ENCODE data around the gene ANAPC7. TPM values are rescaled to one million over a fixed set of nuclear protein-coding genes. Genes with fewer than 3 reads are reported as not detected.
A peak's percentile ranks its signal among the peaks of the same experiment; 100 is the strongest.

ANAPC7 gene
- total and polyA plus RNA-seq, 9 of the 15 experiments (the other 6 are each of a cell fraction or from before 2014, with no cell fraction given) = 46.7 to 158 (median 109) TPM

DNA sequence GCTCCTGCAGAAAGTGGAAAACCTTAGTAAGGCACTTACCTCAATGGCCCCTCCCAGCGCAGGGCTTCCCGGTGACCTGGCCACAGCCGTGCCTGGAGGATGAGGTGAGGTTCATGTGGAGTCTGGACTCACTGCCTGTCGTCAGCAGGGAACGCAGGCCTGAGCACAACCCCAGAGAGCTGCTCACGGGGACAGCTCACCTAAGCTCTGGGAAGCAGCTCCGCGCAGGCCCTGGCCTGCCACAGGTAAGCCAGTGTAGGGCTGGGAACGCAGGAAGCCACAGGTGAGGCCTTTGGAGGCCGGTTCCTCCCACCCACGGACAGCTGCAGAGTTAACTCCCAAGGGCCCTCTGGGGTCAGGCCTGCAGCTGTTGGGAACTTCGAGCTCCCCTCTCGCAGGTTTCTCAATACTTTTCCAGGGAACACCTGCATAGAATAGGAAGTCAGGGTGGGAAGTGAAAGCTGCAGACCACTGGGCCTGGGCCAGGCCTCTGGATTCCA lies 32.7 kb downstream of the ANAPC7 start:
- intact Hi-C loops (cut with micrococcal nuclease) = no loop called here
- in situ Hi-C loops (cut with MboI) = no loop called here
- ATAC-seq = peak; percentile 20

More for the DNA sequence above, 32.7 kb downstream of the ANAPC7 start:
- 75% methylated on average over 13 of the region's 13 CpGs for WGBS (ENCODE audit: insufficient coverage, low coverage, missing lambda C conversion rate)
- Histone ChIP-seq H3K9me3 (replicated peaks; ENCODE audit: control insufficient read depth, insufficient read depth, low read depth, low read length) (no peaks in the 10 kb centered on the region), H3K4me3 (no peak overlapping the region), H3K9ac (ENCODE audit: insufficient read depth in 1 of 2, low read depth in 2 of 2, low read length in 2 of 2) (peak overlapping the region in 1 of 2 experiments; percentile 53; a peak in 1 of 4 replicates), H3K79me2 (ENCODE audit: control insufficient read depth, insufficient read depth, low read length) (no peaks in the 10 kb centered on the region), H3K4me1 (replicated peaks in 1 of 2; ENCODE audit: control insufficient read depth in 2 of 2, insufficient read depth in 2 of 2, low read length in 2 of 2) (peaks cover 0 to 6% of the 10 kb centered on the region in 2 experiments; a peak in 2 of 5 replicates), H3K36me3 (ENCODE audit: control insufficient read depth, insufficient read depth, low read length) (peaks cover 58% of the 10 kb centered on the region), H3K27ac (ENCODE audit: extremely low read depth, low read depth, low read length) (no peak overlapping the region), H3K4me2 (ENCODE audit: insufficient read depth, low read length) (no peak overlapping the region), H3K27me3 (ENCODE audit: control insufficient read depth in 2 of 2, insufficient read depth in 2 of 2, low read length in 2 of 2) (no peaks in the 10 kb centered on the region), H3K9me1 (ENCODE audit: control insufficient read depth, insufficient read depth, low read length) (no peaks in the 10 kb centered on the region), H4K20me1 (replicated peaks; ENCODE audit: control insufficient read depth, insufficient read depth, low read length) (no peaks in the 10 kb centered on the region), H2AFZ (ENCODE audit: low read depth, low read length) (no peak overlapping the region)
- BruUV-seq (replicated peaks) = no TSS peak
- CTCF ChIA-PET (ENCODE audit: low intra/inter-chr PET ratio) = no interaction called here
- DNase-seq (ENCODE audit: extremely low read depth in 1 of 4, low spot score in 3 of 4) (no peak), FAIRE-seq (no peak)
- POLR2A ChIA-PET = interaction anchor here (0.7 to 1.2 kb wide), 3 partner anchors 13 to 20 kb away, joined by 3 read pairs; no protein-coding TSS in a partner anchor
- TF ChIP-seq ZNF583 (CRISPR knock-in tag; IDR thresholded peaks at IDR 0.05) = no peak
- no peak for TF ChIP-seq NCOA6 (IDR thresholded peaks at IDR 0.05)
- TF ChIP-seq, protein P1, sequence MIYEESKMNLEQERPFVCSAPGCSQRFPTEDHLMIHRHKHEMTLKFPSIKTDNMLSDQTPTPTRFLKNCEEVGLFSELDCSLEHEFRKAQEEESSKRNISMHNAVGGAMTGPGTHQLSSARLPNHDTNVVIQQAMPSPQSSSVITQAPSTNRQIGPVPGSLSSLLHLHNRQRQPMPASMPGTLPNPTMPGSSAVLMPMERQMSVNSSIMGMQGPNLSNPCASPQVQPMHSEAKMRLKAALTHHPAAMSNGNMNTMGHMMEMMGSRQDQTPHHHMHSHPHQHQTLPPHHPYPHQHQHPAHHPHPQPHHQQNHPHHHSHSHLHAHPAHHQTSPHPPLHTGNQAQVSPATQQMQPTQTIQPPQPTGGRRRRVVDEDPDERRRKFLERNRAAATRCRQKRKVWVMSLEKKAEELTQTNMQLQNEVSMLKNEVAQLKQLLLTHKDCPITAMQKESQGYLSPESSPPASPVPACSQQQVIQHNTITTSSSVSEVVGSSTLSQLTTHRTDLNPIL (CRISPR knock-in tag; IDR thresholded peaks at IDR 0.05) = no peak
- TF ChIP-seq POLR3G (IDR thresholded peaks at IDR 0.05; ENCODE audit: extremely low read depth, insufficient read length, insufficient replicate concordance) = no peak
- peak; percentile 11; the same call in 1 of the 2 replicates for TF ChIP-seq RBFOX2 (IDR thresholded peaks at IDR 0.05; ENCODE audit: low read depth, low read length)
- peak; percentile 69 for TF ChIP-seq POLR2G (IDR thresholded peaks at IDR 0.05; ENCODE audit: low read depth, low read length)
- no peak for TF ChIP-seq MCM3 (IDR thresholded peaks at IDR 0.05)
